Mesodermal cell (in vitro differentiated cells): ENCODE measurements around the gene GUCY2D.

Experiments
- H3K27ac ChIP-seq: 2 replicates; pipeline ENCODE4 v1.7.0; 2013; ENCODE audit warnings: mild to moderate bottlenecking, low read depth, low read length, moderate library complexity; ENCODE audit not compliant: severe bottlenecking
- H3K36me3 ChIP-seq: 2 replicates; pipeline ENCODE4 v1.7.1; 2013; ENCODE audit warnings: mild to moderate bottlenecking, low read length, moderate library complexity; ENCODE audit not compliant: control insufficient read depth, insufficient read depth
- H3K4me1 ChIP-seq: one replicate; pipeline ENCODE4 v1.7.1; 2013; ENCODE audit warnings: mild to moderate bottlenecking, low read length; ENCODE audit not compliant: insufficient read depth, control insufficient read depth, poor library complexity, severe bottlenecking
- H3K4me3 ChIP-seq: 2 replicates; pipeline ENCODE4 v1.7.0; 2013; ENCODE audit warnings: low read length, control low read depth, mild to moderate bottlenecking; ENCODE audit not compliant: insufficient read depth, poor library complexity, severe bottlenecking; ENCODE audit errors: extremely low read depth
- H3K9me3 ChIP-seq: 2 replicates; pipeline ENCODE4 v1.7.1; 2013; ENCODE audit warnings: mild to moderate bottlenecking, low read length, moderate library complexity; ENCODE audit not compliant: control insufficient read depth
- WGBS, 2 experiments: methylation state at CpG; one replicate each; pipeline ENCODE4 v1.1.5; 2013; ENCODE audit warnings: missing lambda C conversion rate in 2 of 2; ENCODE audit not compliant: insufficient coverage in 2 of 2; 5-methylcytosine and 5-hydroxymethylcytosine counted together

Gene GUCY2D

GRCh38 chr17:8069587-8069860 is 67.1 kb downstream of the GUCY2D start:
- Histone ChIP-seq H3K4me3 (no peak overlapping the region), H3K27ac (no peak overlapping the region), H3K9me3 (no peaks in the 10 kb centered on the region), H3K4me1 (peaks cover 2% of the 10 kb centered on the region), H3K36me3 (no peaks in the 10 kb centered on the region)
- 88 to 94% methylated on average over 2 of the region's 3 CpGs for WGBS, 2 experiments
